ENCODE data around the gene CDK5RAP2. TPM values are rescaled to one million over a fixed set of nuclear protein-coding genes. Genes with fewer than 3 reads are reported as not detected.

Gene CDK5RAP2
- polyA plus RNA-seq, 1 donor (not counting 4 experiments of a cell fraction or from before 2014, with no cell fraction given), result 22.4 TPM

GRCh38 chr9:120514405-120514804, 65.6 kb downstream of the CDK5RAP2 start:
- peaks cover 4% of the 10 kb centered on the region for H3K9me1 ChIP-seq (ENCODE audit: control insufficient read depth, extremely low read depth, insufficient read depth, low read length)
- no peak overlapping the region for H3K4me3 ChIP-seq (ENCODE audit: control insufficient read depth in 2 of 3, extremely low read depth in 1 of 3, insufficient read depth in 2 of 3, low read depth in 1 of 3, low read length in 3 of 3)
- H3K27ac ChIP-seq (ENCODE audit: control insufficient read depth, insufficient read depth, low read length), result no peak overlapping the region
- H3K79me2 ChIP-seq (ENCODE audit: control insufficient read depth, insufficient read depth, low read length), result no peaks in the 10 kb centered on the region
- H2AFZ ChIP-seq (ENCODE audit: control insufficient read depth, low read length), result no peak overlapping the region
- H3K4me1 ChIP-seq (ENCODE audit: control insufficient read depth, extremely low read depth, insufficient read depth, low read length), result peaks cover 6% of the 10 kb centered on the region
- H3K9ac ChIP-seq (ENCODE audit: control insufficient read depth, extremely low read depth, insufficient read depth, low read length), result no peak overlapping the region
- TF ChIP-seq EZH2 (IDR thresholded peaks at IDR 0.05; ENCODE audit: low read length) (no peak), CTCF (optimal IDR thresholded peaks at IDR 0.05 in 1 of 3, IDR thresholded peaks at IDR 0.05 in 1 of 3, conservative IDR thresholded peaks at IDR 0.05 in 1 of 3; ENCODE audit: extremely low read depth in 1 of 3, insufficient read depth in 2 of 3, low read length in 3 of 3) (no peak)
- DNase-seq (ENCODE audit: low read depth, low spot score) (no peak), FAIRE-seq (no peak)
- no peaks in the 10 kb centered on the region for H3K27me3 ChIP-seq (ENCODE audit: control insufficient read depth, extremely low read depth, insufficient read depth, low read length)
- peaks cover 16 to 19% of the 10 kb centered on the region in 2 experiments for H3K36me3 ChIP-seq (ENCODE audit: control insufficient read depth in 2 of 2, extremely low read depth in 1 of 2, insufficient read depth in 2 of 2, low read length in 2 of 2)
- no peak overlapping the region for H3K4me2 ChIP-seq (ENCODE audit: control insufficient read depth, extremely low read depth, insufficient read depth, low read depth, low read length)
- H4K20me1 ChIP-seq (ENCODE audit: control insufficient read depth, extremely low read depth, insufficient read depth, low read length), result no peaks in the 10 kb centered on the region
- dilution Hi-C loops (cut with MboI; ENCODE audit: extremely low pct_ligation_motif_present, low sequenced_read_pairs), result no loop called here
- H3K9me3 ChIP-seq (ENCODE audit: control insufficient read depth, low read depth, low read length), result no peaks in the 10 kb centered on the region

DNA sequence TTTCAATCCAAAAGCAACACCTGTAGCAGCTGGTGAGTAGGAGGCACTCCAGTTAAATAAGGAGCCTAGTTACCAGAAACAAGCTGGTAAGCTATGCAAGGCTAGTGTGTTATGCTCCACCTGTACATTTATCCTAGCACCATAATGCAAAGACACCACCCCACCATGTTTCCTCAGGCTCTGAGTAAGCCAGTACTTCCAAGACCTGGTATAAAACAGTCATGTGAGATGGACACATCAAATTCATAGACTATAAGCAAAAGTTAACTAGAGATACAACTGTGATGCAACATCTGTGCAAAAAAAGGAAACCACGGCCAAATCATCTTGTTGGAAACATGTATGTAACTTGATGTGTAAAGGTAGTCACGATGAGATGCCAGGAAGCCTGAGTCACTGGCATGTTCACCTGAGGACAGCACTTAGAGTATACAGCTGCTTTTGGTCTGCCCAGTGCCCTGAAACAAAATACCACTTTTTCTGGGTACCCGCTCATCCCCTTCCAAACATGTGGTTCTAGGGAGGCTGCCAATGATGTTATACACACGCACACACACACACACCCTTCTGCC, 66.1 kb downstream of the CDK5RAP2 start:
- Histone ChIP-seq H3K79me2 (ENCODE audit: control insufficient read depth, insufficient read depth, low read length) (no peaks in the 10 kb centered on the region), H3K9me3 (ENCODE audit: control insufficient read depth, low read depth, low read length) (no peaks in the 10 kb centered on the region), H3K9ac (ENCODE audit: control insufficient read depth, extremely low read depth, insufficient read depth, low read length) (no peak overlapping the region), H3K4me3 (ENCODE audit: control insufficient read depth in 2 of 3, extremely low read depth in 1 of 3, insufficient read depth in 2 of 3, low read depth in 1 of 3, low read length in 3 of 3) (no peak overlapping the region), H3K36me3 (ENCODE audit: control insufficient read depth in 2 of 2, extremely low read depth in 1 of 2, insufficient read depth in 2 of 2, low read length in 2 of 2) (peaks cover 16 to 19% of the 10 kb centered on the region in 2 experiments), H3K27me3 (ENCODE audit: control insufficient read depth, extremely low read depth, insufficient read depth, low read length) (no peaks in the 10 kb centered on the region), H3K4me1 (ENCODE audit: control insufficient read depth, extremely low read depth, insufficient read depth, low read length) (peaks cover 6% of the 10 kb centered on the region), H3K4me2 (ENCODE audit: control insufficient read depth, extremely low read depth, insufficient read depth, low read depth, low read length) (no peak overlapping the region), H3K27ac (ENCODE audit: control insufficient read depth, insufficient read depth, low read length) (peak overlapping the region; percentile 15), H4K20me1 (ENCODE audit: control insufficient read depth, extremely low read depth, insufficient read depth, low read length) (no peaks in the 10 kb centered on the region), H2AFZ (ENCODE audit: control insufficient read depth, low read length) (no peak overlapping the region), H3K9me1 (ENCODE audit: control insufficient read depth, extremely low read depth, insufficient read depth, low read length) (peaks cover 4% of the 10 kb centered on the region)
- DNase-seq (ENCODE audit: low read depth, low spot score) (peak; percentile 7), FAIRE-seq (peak; percentile 9)
- dilution Hi-C loops (cut with MboI; ENCODE audit: extremely low pct_ligation_motif_present, low sequenced_read_pairs), result no loop called here
- TF ChIP-seq EZH2 (IDR thresholded peaks at IDR 0.05; ENCODE audit: low read length) (no peak), CTCF (optimal IDR thresholded peaks at IDR 0.05 in 1 of 3, IDR thresholded peaks at IDR 0.05 in 1 of 3, conservative IDR thresholded peaks at IDR 0.05 in 1 of 3; ENCODE audit: extremely low read depth in 1 of 3, insufficient read depth in 2 of 3, low read length in 3 of 3) (no peak)
